H1 (cell line): ENCODE measurements around the gene ABL1.

Experiments used
- E2F6 ChIP-seq: IDR thresholded peaks from 2 replicates; pipeline ENCODE4 v1.6.1; 2012; ENCODE audit warnings: inconsistent platforms
- KDM5A ChIP-seq: fragments of 200-600 bp; IDR thresholded peaks from 2 replicates; pipeline ENCODE4 v1.7.1; 2012; ENCODE audit warnings: mild to moderate bottlenecking, low read length, inconsistent platforms, mixed read lengths
- MAFK ChIP-seq: IDR thresholded peaks from 2 replicates; pipeline ENCODE4 v1.6.1; 2012; ENCODE audit warnings: low read depth, mild to moderate bottlenecking, improper control_type of control experiment, low read length
- MAX ChIP-seq: IDR thresholded peaks from 2 replicates; pipeline ENCODE4 v1.6.1; 2012; ENCODE audit warnings: inconsistent platforms
- NRF1 ChIP-seq: IDR thresholded peaks from 2 replicates; pipeline ENCODE4 v1.6.1; 2011; ENCODE audit warnings: mild to moderate bottlenecking, low read depth, low read length, improper control_type of control experiment
- PHF8 ChIP-seq: fragments of 200-600 bp; sonication (generic); conservative IDR thresholded peaks from 2 replicates; pipeline ENCODE4 v1.7.1; 2012; ENCODE audit warnings: low read depth, mild to moderate bottlenecking, inconsistent platforms, low read length, moderate library complexity
- POLR2A ChIP-seq, 2 experiments: IDR thresholded peaks; 1 replicate in 1 of 2; 2 replicates in 1 of 2; pipeline ENCODE4 v1.6.1; 2011; ENCODE audit warnings: low read depth in 2 of 2, low read length in 2 of 2, mild to moderate bottlenecking in 2 of 2; ENCODE audit errors: control extremely low read depth in 1 of 2
- POLR2AphosphoS5 ChIP-seq: IDR thresholded peaks from 2 replicates; pipeline ENCODE4 v1.6.1; 2011; ENCODE audit warnings: low read depth, low read length
- RBBP5 ChIP-seq: IDR thresholded peaks from 2 replicates; pipeline ENCODE4 v1.7.1; 2012; ENCODE audit warnings: low read depth, mild to moderate bottlenecking, inconsistent platforms, low read length, moderate library complexity, borderline replicate concordance
- TF ChIP-seq, protein P1 (sequence below), 3 experiments: IDR thresholded peaks; 1 replicate in 2 of 3; 2 replicates in 1 of 3; pipeline versions ENCODE4 v1.5.1 to v1.6.1; 2011; ENCODE audit warnings: low read length in 3 of 3, mild to moderate bottlenecking in 3 of 3, inconsistent platforms in 2 of 3, low read depth in 1 of 3, moderate library complexity in 1 of 3; ENCODE audit not compliant: insufficient read depth in 1 of 3; ENCODE audit errors: control extremely low read depth in 1 of 3

DNA sequence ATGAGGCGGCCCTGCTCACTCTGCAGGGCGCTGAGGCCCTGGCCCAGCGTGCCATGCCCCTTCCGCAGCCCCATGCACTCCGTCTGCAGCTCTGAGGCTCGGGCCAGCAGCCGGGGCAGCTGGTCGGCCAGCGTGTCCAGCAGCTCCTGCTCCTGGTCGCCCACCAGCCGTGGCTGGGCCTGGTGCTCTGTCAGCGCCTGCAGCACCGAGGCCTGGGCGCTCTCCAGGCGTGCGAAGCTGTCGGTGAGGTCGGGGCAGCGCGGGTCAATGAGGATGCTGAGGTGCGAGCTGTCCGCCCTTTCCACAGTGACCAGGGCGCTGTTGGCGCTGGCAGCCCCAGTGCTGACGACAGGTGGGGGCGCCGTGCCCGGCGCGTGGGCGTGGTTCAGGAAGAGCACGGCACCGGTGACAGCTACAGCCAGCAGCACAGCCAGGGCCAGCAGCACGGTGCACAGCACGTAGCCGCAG lies 94.6 kb downstream of the ABL1 start:
- no peak for TF ChIP-seq POLR2AphosphoS5
- TF ChIP-seq, protein P1, sequence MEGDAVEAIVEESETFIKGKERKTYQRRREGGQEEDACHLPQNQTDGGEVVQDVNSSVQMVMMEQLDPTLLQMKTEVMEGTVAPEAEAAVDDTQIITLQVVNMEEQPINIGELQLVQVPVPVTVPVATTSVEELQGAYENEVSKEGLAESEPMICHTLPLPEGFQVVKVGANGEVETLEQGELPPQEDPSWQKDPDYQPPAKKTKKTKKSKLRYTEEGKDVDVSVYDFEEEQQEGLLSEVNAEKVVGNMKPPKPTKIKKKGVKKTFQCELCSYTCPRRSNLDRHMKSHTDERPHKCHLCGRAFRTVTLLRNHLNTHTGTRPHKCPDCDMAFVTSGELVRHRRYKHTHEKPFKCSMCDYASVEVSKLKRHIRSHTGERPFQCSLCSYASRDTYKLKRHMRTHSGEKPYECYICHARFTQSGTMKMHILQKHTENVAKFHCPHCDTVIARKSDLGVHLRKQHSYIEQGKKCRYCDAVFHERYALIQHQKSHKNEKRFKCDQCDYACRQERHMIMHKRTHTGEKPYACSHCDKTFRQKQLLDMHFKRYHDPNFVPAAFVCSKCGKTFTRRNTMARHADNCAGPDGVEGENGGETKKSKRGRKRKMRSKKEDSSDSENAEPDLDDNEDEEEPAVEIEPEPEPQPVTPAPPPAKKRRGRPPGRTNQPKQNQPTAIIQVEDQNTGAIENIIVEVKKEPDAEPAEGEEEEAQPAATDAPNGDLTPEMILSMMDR (IDR thresholded peaks at IDR 0.05; ENCODE audit: control extremely low read depth in 1 of 3, insufficient read depth in 1 of 3, low read depth in 1 of 3, low read length in 3 of 3), result no peak
- no peak for TF ChIP-seq NRF1
- TF ChIP-seq PHF8, result no peak
- no peak for TF ChIP-seq MAFK
- TF ChIP-seq POLR2A (IDR thresholded peaks at IDR 0.05; ENCODE audit: control extremely low read depth in 1 of 2, low read depth in 2 of 2, low read length in 2 of 2), result no peak
- no peak for TF ChIP-seq KDM5A
- no peak for TF ChIP-seq MAX
- no peak for TF ChIP-seq RBBP5
- TF ChIP-seq E2F6, result no peak
